GM18505 (cell line): ENCODE measurements around the gene AMOTL1.

ENCODE experiments used
- ATAC-seq: cut with Tn5 transposase; IDR thresholded peaks from one replicate; pipeline ENCODE4 v1.9.1; 2021; ENCODE audit not compliant: unreplicated experiment
- POLR2A ChIP-seq: IDR thresholded peaks from 4 replicates; pipeline ENCODE4 v1.6.1; 2011; ENCODE audit warnings: borderline replicate concordance; ENCODE audit not compliant: insufficient read depth, insufficient read length; ENCODE audit errors: extremely low read depth

Gene AMOTL1

DNA sequence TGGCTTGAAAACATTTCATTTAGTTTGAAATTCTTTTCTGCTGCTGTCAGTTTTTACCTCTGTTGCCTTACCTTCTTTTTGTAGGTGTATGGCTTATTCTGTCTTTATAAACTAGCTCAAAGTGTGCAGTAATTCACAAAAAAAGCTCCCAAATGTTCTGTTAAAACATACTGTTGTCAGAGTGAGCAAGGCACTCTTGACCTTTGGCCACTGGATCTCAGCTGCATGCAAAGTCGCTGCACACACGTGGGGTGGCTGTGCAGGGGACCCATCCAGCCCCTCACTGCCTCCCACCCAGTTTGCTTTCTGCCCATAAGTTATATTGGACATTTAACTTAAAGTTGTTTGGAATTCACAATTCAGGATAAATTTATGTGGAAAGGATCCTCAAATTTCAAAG, 92.2 kb downstream of the AMOTL1 start:
- TF ChIP-seq POLR2A: no peak
- ATAC-seq: no peak

- TF ChIP-seq POLR2A: no peak
- ATAC-seq: no peak
Measured at GRCh38 chr11:94861306-94861845, 93.2 kb downstream of the AMOTL1 start.

DNA sequence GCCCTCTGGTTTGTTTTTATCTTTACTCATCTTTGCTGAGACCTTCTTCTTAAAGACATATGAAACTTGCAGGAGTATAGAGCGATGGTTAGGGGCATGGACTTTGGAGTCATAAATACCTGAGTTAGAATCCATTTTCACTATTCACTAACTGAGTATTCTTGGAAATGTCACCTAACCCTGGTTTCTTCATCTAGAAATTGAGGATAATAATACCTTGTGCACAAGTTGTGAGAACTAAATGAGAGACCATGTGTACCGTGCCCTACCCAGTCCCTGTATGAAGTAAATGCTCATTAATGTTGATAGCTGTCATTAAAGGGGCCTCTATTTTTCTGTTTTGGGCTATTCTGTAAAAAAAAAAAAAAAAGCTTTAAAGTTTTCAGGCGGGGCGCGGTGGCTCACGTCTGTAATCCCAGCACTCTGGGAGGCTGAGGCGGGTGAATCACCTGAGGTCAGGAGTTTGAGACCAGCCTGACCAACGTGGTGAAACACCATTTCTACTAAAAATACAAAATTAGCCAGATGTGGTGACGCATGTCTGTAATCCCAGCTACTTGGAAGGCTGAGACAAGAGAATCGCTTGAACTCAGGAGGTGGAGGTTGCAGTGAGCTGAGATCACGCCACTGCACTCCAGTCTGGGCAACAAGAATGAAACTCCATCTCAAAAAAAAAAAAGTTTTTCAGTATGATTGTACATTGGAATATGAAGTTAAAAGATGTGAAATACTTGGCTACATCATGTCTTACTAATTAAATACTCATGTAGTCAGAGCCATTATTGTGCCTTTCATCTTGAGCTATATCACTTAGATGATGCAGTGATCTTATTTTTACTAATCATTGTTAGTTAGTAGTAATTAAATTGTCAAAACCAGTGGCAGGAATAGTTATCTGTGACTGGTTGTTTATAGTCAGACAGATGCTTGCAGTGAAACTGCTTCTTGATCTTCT, 95.0 kb downstream of the AMOTL1 start:
- ATAC-seq: no peak
- no peak for TF ChIP-seq POLR2A

DNA sequence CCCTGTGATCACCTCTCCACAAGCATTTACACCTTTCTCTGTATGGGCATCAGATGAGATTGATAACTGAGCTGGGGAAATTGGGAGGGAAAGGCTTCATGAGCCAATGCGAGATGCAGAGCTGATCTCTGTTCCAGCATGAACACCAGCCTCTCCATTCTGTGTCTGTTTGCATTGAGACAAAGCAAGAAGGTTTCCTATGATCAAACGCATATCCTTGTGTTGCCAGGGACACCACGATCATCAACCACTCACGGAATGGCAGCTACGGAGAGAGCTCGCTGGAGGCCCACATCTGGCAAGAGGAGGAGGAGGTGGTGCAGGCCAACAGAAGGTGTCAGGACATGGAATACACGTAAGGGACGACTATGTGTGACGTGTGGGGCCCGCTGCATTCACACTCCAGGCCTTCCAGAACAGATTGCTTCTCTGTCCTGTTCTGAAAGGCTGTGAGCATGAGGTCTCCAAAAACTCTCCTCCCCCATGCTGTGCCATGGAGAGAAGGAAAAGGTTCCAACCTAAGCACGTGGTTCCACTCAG, 96.4 kb downstream of the AMOTL1 start:
- no peak for ATAC-seq
- TF ChIP-seq POLR2A: no peak

- TF ChIP-seq POLR2A: no peak
- no peak for ATAC-seq
Measured at GRCh38 chr11:94866231-94866822, 98.2 kb downstream of the AMOTL1 start.

GRCh38 chr11:94866936-94867795, 99.0 kb downstream of the AMOTL1 start:
- ATAC-seq: no peak
- no peak for TF ChIP-seq POLR2A

DNA sequence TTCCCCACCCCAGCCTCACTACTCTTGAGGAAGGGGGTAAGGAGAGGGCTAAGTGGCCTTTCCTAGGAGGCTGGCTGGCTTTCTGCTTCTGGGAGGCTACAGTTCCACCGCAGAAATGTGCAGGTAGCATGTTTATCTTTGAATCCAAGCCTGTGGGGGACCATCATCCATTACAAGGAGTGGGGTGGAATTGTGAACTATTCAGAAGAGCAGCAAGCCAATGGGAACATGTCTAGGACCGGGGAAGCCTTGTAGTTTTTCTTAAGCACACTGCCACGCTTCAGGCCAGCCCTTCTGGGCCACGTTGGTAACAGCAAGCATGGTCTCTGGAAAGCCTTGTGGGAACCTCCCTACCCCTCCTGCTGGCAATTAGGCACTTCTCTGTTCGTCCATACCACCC, 100.3 kb downstream of the AMOTL1 start:
- no peak for TF ChIP-seq POLR2A
- ATAC-seq: no peak

DNA sequence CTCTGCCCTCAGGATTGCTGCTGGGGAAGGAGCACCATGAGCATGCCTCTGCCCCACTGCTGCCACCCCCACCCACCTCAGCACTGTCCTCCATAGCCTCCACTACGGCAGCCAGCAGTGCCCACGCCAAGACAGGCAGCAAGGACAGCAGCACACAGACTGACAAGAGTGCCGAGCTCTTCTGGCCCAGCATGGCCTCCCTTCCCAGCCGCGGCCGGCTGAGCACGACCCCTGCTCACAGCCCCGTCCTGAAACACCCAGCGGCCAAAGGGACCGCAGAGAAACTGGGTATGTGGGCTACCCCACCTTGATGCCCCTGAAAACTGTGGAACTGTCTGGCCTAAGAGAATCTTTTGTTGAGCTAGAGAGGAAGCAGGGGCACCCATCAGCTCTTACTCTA, 101.0 kb downstream of the AMOTL1 start:
- no peak for TF ChIP-seq POLR2A
- ATAC-seq: no peak

- no peak for TF ChIP-seq POLR2A
- ATAC-seq: no peak
Measured at GRCh38 chr11:94870422-94870821, 102.3 kb downstream of the AMOTL1 start.

DNA sequence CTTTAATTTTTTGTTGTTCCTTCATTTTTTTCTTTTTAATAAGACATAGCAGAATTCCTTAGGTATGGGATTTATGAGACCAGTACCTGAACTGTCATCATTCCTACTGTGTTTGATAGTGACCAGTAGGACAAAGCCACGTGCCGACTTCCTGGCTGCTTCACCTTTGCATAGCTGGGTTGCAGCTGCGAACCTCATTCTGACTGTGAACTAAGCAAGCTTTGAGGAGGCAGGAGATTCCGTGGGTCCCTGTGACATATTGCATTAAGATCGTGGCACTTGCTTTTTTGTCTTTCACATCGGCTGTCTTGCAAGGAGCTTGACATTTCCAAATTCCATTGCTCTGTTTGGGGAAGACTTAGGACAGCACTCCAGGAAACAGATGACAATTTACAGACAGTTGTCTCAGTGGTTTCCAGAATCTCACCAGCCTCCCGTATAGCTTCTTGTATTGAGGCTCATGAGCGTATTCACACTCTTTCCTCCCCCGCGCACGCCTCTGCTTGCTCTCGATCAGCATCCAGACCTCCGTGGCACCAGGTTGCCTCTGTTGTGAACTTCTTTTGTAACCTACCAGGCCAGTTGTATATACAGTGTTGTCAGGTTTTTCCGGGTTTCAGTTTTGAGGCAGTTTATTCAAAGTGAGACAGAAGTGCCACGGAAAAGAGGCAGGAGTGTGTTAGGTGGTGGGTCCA, 103.5 kb downstream of the AMOTL1 start:
- no peak for ATAC-seq
- TF ChIP-seq POLR2A: no peak

DNA sequence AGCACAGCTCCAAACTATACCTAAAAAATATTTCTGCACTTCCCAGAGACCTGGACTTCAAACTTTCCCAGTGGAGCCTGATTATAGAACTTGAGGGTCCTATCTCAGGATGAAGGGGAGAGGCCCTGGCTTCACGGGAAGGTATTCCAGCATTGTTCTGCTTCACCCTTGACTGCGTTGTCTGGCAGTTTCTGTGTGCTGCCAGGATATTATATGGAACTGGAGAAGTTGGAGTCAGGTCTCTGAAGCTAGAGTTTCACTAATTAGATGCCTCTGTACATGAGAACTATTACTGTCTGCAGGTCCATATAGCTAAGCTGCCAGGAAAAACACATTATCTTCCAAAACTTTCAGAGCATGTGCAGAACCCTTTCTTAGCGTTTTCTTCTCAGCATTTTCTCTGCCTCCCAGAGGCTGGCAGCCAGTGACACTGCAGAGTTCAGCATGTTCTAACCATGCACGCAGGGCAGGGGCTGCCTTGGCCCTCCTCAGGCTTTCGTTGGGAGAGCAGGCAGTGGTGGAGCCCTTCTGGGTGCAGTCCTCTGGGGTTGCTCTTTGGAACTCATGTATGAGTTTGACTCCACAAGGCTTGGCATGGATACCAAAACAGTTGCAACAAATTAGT, 105.9 kb downstream of the AMOTL1 start:
- TF ChIP-seq POLR2A: no peak
- ATAC-seq: no peak

- no peak for TF ChIP-seq POLR2A
- ATAC-seq: no peak
Measured at GRCh38 chr11:94876222-94876621, 108.1 kb downstream of the AMOTL1 start.
